ENCODE data around the gene ADAMTS18.
"Not testable (repeated sequence)": the region's sequence is repeated elsewhere in the genome, so short reads cannot be mapped to it uniquely, and the experiment has no call there.

Gene ADAMTS18, protein sequence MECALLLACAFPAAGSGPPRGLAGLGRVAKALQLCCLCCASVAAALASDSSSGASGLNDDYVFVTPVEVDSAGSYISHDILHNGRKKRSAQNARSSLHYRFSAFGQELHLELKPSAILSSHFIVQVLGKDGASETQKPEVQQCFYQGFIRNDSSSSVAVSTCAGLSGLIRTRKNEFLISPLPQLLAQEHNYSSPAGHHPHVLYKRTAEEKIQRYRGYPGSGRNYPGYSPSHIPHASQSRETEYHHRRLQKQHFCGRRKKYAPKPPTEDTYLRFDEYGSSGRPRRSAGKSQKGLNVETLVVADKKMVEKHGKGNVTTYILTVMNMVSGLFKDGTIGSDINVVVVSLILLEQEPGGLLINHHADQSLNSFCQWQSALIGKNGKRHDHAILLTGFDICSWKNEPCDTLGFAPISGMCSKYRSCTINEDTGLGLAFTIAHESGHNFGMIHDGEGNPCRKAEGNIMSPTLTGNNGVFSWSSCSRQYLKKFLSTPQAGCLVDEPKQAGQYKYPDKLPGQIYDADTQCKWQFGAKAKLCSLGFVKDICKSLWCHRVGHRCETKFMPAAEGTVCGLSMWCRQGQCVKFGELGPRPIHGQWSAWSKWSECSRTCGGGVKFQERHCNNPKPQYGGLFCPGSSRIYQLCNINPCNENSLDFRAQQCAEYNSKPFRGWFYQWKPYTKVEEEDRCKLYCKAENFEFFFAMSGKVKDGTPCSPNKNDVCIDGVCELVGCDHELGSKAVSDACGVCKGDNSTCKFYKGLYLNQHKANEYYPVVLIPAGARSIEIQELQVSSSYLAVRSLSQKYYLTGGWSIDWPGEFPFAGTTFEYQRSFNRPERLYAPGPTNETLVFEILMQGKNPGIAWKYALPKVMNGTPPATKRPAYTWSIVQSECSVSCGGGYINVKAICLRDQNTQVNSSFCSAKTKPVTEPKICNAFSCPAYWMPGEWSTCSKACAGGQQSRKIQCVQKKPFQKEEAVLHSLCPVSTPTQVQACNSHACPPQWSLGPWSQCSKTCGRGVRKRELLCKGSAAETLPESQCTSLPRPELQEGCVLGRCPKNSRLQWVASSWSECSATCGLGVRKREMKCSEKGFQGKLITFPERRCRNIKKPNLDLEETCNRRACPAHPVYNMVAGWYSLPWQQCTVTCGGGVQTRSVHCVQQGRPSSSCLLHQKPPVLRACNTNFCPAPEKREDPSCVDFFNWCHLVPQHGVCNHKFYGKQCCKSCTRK (N-terminal part only)

GRCh38 chr16:77434530-77435271, at the start of gene ADAMTS18:
Gene ADAMTS18, minus strand, starts transcription at chr16:77435034. Its CDS starts 339 bp downstream, at chr16:77434695.
- DNase-seq (ENCODE audit: extremely low spot score, insufficient read length, low read depth) = no peak
- no peak for FAIRE-seq

- no peak for FAIRE-seq
- DNase-seq (ENCODE audit: extremely low spot score, insufficient read length, low read depth) = no peak
These were observed 46.0 kb upstream of the ADAMTS18 start for GRCh38 chr16:77480681-77481315.

DNA sequence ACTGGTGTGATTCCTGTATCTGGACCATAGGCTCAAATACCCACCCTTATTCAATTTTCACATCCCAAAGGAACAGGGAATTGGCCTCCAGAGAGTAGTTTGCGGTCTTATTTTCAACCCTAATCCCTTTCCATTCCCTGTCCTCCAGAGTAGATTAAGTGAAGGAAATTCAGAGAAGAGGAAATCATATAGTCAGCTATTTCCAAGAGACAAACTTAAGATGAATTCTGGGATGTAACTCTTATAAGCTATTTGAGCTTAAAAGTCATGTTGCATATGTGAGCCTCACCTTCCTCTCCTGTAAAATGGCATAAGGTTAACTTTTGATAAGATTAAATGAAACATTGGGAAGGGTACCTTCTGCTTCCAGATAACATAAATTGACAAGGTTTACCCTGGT, 37.4 kb upstream of the ADAMTS18 start:
- FAIRE-seq (no peak), DNase-seq (ENCODE audit: extremely low spot score, insufficient read length, low read depth) (no peak)

DNA sequence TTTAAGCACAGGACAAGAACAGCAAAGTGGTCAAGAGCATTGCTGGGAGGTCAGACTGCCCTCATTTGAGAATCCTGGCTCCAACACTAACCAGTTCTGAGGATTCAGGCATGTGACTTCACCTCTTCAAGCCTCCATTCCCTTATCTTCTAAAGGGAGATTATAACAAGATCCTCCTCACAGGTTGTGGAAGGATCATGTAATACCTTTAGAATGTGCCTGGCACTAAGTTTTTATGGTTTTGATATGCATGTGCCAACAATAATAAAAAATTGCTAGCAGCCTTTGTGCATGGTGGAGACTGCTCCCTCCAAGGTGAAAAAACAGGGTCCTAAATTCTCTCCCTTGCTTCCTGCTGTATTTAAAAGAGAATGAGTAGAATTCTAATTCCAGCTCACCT, 36.0 kb upstream of the ADAMTS18 start:
- DNase-seq (ENCODE audit: extremely low spot score, insufficient read length, low read depth) (no peak), FAIRE-seq (no peak)

DNA sequence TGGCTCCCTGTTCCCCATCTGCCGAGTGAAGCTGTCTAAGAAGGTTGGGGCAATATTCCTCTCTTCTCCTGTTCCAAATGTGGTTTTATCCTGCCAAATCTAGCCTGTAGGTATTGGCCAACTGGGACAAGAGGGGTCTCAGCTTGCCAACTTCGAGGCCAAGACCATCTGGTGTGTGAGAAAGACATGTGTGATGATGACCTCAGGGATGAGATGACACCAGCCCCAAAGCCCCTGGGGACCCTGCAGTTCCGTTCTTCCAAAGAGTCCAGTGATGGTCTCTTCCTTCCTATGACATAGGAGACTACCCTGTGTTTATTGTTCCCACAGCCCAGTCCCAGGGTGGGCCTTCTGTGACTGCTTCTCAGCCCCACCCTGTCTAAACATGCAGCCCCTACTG, 34.8 kb upstream of the ADAMTS18 start:
- DNase-seq (ENCODE audit: extremely low spot score, insufficient read length, low read depth) (no peak), FAIRE-seq (no peak)

GRCh38 chr16:77468831-77469230, 34.0 kb upstream of the ADAMTS18 start:
- DNase-seq (ENCODE audit: extremely low spot score, insufficient read length, low read depth) (no peak), FAIRE-seq (no peak)

DNA sequence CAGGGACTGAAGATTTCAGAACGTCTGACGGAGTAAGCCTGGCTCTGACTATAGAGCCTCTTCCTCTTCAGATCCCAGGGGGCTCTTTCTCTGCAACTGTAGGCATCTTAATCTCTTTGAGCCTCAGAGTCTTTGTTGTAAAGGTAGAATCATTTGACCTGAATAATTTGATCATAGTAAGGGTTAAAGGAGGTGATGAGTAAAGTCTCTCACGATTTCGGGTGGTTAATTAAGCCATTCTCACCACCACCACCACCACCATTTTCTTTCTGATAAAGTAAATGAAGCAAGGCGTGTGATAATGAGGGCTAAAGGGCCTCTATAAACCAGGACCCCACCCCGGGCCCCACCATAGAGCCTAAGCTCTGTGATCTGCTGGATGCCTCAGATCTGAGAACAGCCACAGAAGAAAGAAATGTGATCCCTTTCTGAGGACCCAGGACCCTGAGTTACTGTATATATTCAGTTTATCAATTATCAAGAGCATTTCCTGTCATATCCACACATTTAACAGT, 33.0 kb upstream of the ADAMTS18 start:
- FAIRE-seq (no peak), DNase-seq (ENCODE audit: extremely low spot score, insufficient read length, low read depth) (no peak)

GRCh38 chr16:77463659-77464058, 28.8 kb upstream of the ADAMTS18 start:
- FAIRE-seq; DNase-seq (ENCODE audit: extremely low spot score, insufficient read length, low read depth): not testable (repeated sequence)

- no peak for FAIRE-seq
- no peak for DNase-seq (ENCODE audit: extremely low spot score, insufficient read length, low read depth)
These were observed 28.1 kb upstream of the ADAMTS18 start for GRCh38 chr16:77462894-77463293.

DNA sequence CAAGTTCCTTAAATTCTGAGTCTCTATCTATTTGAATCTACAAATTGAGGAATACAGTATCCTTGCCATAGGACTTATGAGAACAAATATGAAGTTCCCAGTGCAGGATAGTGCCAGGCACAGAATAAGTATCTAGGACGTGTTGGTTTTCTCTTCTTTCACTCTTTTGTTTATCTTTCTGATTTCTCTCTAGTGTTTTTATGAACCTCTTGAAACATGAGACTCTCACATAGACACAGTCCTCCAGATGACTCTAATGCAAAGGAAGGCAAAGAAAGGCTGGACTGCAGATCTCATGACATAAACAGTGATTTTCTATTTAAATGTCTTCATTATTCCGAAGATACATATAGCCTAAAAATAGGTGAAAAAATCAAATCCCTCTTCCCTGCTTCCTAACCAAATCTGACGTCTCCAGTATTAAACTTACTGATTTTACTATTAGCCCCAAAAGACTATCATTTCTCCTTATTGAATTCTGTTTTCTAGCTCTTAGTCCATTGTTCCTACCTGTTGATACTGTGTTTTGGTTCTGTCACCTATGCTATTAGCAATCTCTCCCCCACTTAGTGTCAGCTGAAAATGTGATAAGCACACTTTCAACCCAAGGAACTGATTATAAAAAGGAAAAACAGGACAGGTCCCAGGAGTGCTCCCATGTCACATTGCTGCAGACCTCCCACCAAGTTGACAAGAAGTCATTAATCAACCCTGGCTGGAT, 24.9 kb upstream of the ADAMTS18 start:
- DNase-seq (ENCODE audit: extremely low spot score, insufficient read length, low read depth) (no peak), FAIRE-seq (no peak)

GRCh38 chr16:77457046-77457445, 22.2 kb upstream of the ADAMTS18 start:
- DNase-seq (ENCODE audit: extremely low spot score, insufficient read length, low read depth) = no peak
- FAIRE-seq = no peak

DNA sequence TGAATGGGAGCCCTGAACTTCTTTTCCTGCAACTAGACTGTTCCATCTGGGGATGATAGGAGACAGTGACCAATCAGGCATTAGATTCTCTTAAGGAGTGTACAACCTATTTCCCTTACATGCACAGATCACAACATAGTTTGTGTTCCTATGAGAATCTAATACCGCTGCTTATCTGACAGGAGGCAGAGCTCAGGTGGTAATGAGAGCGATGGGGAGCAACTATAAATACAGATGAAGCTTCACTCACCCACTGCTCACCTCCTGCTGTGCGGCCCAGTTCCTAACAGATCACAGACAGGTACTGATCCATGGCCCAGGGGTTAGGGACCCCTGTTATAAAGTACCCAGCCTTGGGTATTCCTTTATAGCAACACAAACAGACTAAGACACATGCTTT, 17.4 kb upstream of the ADAMTS18 start:
- DNase-seq (ENCODE audit: extremely low spot score, insufficient read length, low read depth) = no peak
- no peak for FAIRE-seq

DNA sequence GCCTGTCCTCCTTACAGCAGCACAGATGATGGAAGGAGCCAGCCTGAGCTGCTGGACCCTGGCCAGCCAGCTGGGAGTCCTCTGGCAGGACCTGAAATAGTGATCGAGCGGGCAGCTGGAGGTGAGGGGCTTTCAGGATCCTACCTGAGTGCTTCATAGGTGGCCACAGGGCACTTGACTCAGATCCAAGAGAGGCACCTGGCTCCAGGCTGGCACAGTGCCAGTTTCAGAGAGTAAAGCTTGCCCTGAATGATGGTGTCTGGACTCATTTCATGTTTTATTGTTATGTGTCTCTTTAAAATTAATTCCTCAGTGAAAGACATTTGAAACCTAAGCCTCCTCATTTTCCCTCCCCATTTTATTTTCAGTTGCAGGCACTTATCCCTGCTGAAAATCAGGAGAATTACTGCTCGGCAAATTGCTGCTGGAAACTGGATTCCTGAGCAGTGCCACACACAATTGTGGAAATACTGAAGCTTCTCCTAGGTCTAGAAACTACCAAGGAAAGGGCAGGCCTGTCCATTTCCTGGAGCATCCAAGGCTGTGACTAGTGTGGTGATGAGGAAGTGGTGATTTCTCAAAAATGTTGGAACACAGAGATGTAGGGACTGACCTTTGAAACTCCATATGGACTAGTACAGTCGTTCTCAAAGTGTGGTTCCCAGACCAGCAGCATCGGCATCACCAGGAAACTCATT, 16.1 kb upstream of the ADAMTS18 start:
- no peak for FAIRE-seq
- no peak for DNase-seq (ENCODE audit: extremely low spot score, insufficient read length, low read depth)

DNA sequence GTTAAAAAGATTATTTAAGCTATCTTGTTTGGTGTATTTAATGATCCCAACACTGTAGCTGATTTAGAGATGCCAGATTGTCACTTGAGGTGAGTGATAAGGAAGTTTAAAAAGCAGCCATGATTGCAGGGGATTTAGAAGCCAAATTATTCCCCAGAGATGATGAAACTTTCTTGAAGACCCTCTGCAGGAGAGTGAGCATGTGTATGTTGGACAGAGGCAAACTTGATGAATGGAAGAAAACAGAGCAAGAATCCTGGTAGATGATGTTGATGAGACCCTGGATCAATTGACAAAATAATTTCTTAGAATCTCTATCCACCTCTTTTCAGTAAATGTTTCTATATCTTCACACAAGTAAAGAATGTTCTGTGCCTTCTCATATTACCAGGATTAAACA, 14.4 kb upstream of the ADAMTS18 start:
- DNase-seq (ENCODE audit: extremely low spot score, insufficient read length, low read depth) (no peak), FAIRE-seq (no peak)

DNA sequence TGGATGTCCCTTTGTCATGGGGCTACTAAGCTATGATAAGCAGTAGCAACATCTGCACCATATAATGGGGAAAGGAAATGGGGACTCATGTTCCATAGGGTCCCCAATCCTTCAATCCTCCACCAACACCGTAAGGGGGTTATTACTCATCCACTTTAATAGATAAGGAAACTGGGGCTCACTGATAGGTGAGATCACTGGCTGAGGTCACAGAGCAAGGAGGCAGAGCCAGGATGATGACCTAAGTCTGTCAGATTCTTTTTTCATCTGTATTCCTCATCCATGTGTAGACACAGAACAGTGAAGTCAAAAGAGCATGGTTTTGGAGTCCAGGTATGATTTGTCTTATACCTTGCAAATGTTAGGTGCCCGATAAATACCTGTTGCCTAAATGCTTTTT, 10.5 kb upstream of the ADAMTS18 start:
- no peak for DNase-seq (ENCODE audit: extremely low spot score, insufficient read length, low read depth)
- no peak for FAIRE-seq

DNA sequence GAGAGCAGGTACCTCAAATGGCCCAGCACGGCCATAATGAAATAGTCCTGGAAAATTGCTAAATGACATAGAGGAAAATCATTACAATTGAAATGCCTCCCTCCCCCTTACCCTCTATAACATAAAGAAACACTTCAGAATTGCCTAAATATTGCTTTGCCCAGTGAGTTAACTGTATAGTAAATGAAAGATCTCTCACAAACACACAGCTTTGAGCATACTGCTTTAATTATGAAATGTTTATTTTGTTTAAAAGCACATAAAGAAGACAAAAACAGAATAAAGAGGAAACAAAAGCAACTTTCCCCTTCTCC, 9.3 kb upstream of the ADAMTS18 start:
- FAIRE-seq (no peak), DNase-seq (ENCODE audit: extremely low spot score, insufficient read length, low read depth) (no peak)

- DNase-seq (ENCODE audit: extremely low spot score, insufficient read length, low read depth) (no peak), FAIRE-seq (no peak)
These were observed 8.7 kb upstream of the ADAMTS18 start for GRCh38 chr16:77443357-77444146.
